H1 (cell line): ENCODE data around the gene SSPN. TPM values are rescaled to one million over a fixed set of nuclear protein-coding genes. Genes with fewer than 3 reads are reported as not detected.

Experiments
- CTCF ChIA-PET: fragments of 300-600 bp; sonication (Branson Sonifier 250); formaldehyde crosslinking; loops from one replicate; lab custom pipeline; 2021; ENCODE audit not compliant: partially characterized antibody; lab: Charles Lee
- POLR2A ChIA-PET: fragments of 300-600 bp; sonication (Branson Sonifier 250); formaldehyde crosslinking; loops from one replicate; lab custom pipeline; 2021; ENCODE audit warnings: inconsistent platforms; ENCODE audit not compliant: partially characterized antibody; lab: Charles Lee
- DNase-seq, 2 experiments: peaks; one replicate each; pipeline versions ENCODE4 v3.0.0 to v3.0.0-alpha.2; 2010 to 2022; ENCODE audit warnings: low spot score in 2 of 2, low read depth in 1 of 2, mixed read lengths in 1 of 2
- FAIRE-seq: peaks from 2 replicates; lab custom pipeline; 2011; peaks lifted over from hg19 to GRCh38; lab: Jason Lieb, UNC
- H2AFZ ChIP-seq: 2 replicates; pipeline ENCODE4 v1.8.1; 2012; ENCODE audit warnings: low read length, inconsistent platforms
- H2AK5ac ChIP-seq: 2 replicates; pipeline ENCODE4 v1.6.1; 2013; ENCODE audit warnings: low read depth, low read length
- H2BK120ac ChIP-seq: replicated peaks from 2 replicates; pipeline ENCODE3; 2013; ENCODE audit warnings: low read depth, low read length, inconsistent platforms
- H2BK12ac ChIP-seq: 2 replicates; pipeline ENCODE4 v1.6.1; 2013; ENCODE audit warnings: low read depth, low read length
- H2BK15ac ChIP-seq: 2 replicates; pipeline ENCODE4 v1.6.1; 2013; ENCODE audit warnings: low read length
- H2BK20ac ChIP-seq: 2 replicates; pipeline ENCODE4 v1.6.1; 2013; ENCODE audit warnings: low read length
- H2BK5ac ChIP-seq: 2 replicates; pipeline ENCODE4 v1.6.1; 2013; ENCODE audit warnings: low read depth, low read length
- H3K14ac ChIP-seq: 2 replicates; pipeline ENCODE4 v1.6.1; 2013; ENCODE audit warnings: inconsistent platforms; ENCODE audit not compliant: insufficient read length
- H3K18ac ChIP-seq: 2 replicates; pipeline ENCODE4 v1.6.1; 2013; ENCODE audit warnings: low read length; ENCODE audit errors: extremely low read depth
- H3K23ac ChIP-seq: 2 replicates; pipeline ENCODE4 v1.6.1; 2013; ENCODE audit warnings: inconsistent platforms; ENCODE audit not compliant: insufficient read length
- H3K23me2 ChIP-seq: 2 replicates; pipeline ENCODE4 v1.6.1; 2013; ENCODE audit warnings: low read depth, low read length
- H3K27ac ChIP-seq: 2 replicates; pipeline ENCODE4 v1.6.1; 2011; ENCODE audit warnings: low read depth, low read length, inconsistent platforms
- H3K27me3 ChIP-seq, 4 experiments: replicated peaks in 1 of 4; 1 replicate in 1 of 4; 2 replicates in 3 of 4; pipeline versions ENCODE4 v1.6.1 to v1.8.1; 2011 to 2013; ENCODE audit warnings: low read length in 3 of 4, mild to moderate bottlenecking in 3 of 4, inconsistent platforms in 2 of 4, mixed read lengths in 2 of 4, moderate library complexity in 1 of 4; ENCODE audit not compliant: control insufficient read depth in 3 of 4, insufficient read depth in 3 of 4; ENCODE audit errors: extremely low read depth in 1 of 4
- H3K36me3 ChIP-seq, 4 experiments: 2 replicates each; pipeline versions ENCODE4 v1.6.1 to v1.8.1; 2011 to 2013; ENCODE audit warnings: mild to moderate bottlenecking in 4 of 4, low read length in 3 of 4, moderate library complexity in 2 of 4, control low read depth in 1 of 4, inconsistent platforms in 1 of 4; ENCODE audit not compliant: insufficient read depth in 4 of 4, control insufficient read depth in 2 of 4
- H3K4ac ChIP-seq: replicated peaks from 2 replicates; pipeline ENCODE3; 2013; ENCODE audit warnings: low read length, low read depth, mixed read lengths, inconsistent platforms; ENCODE audit not compliant: insufficient read length
- H3K4me1 ChIP-seq, 4 experiments: replicated peaks in 1 of 4; 1 replicate in 1 of 4; 2 replicates in 3 of 4; pipeline versions ENCODE4 v1.6.1 to v1.8.1; 2011 to 2013; ENCODE audit warnings: low read length in 3 of 4, inconsistent platforms in 2 of 4, mixed read lengths in 1 of 4; ENCODE audit not compliant: insufficient read depth in 4 of 4, control insufficient read depth in 3 of 4
- H3K4me2 ChIP-seq, 2 experiments: 2 replicates each; pipeline versions ENCODE4 v1.6.1 to v1.8.1; 2011 to 2013; ENCODE audit warnings: low read depth in 2 of 2, low read length in 2 of 2, control low read depth in 1 of 2, inconsistent platforms in 1 of 2, mild to moderate bottlenecking in 1 of 2; ENCODE audit not compliant: insufficient read depth in 1 of 2
- H3K4me3 ChIP-seq, 4 experiments: fragments of 200-600, 300-600 bp in 1 of 4; sonication (generic), shearing (Covaris generic), sonication (Bioruptor Twin) in 1 of 4; 2 replicates each; pipeline versions ENCODE4 v1.5.1 to v1.8.1; 2011 to 2016; ENCODE audit warnings: low read length in 4 of 4, low read depth in 3 of 4, control low read depth in 2 of 4, inconsistent platforms in 2 of 4, mild to moderate bottlenecking in 2 of 4, mixed read lengths in 1 of 4, moderate library complexity in 1 of 4; ENCODE audit not compliant: insufficient read depth in 2 of 4; ENCODE audit errors: extremely low read depth in 1 of 4
- H3K56ac ChIP-seq: replicated peaks from 2 replicates; pipeline ENCODE3; 2013; ENCODE audit warnings: low read depth, mild to moderate bottlenecking, mixed read lengths, low read length, inconsistent platforms; ENCODE audit not compliant: insufficient read length
- H3K79me1 ChIP-seq: 2 replicates; pipeline ENCODE4 v1.6.1; 2013; ENCODE audit warnings: low read depth, low read length, control low read depth
- H3K79me2 ChIP-seq, 2 experiments: 2 replicates each; pipeline versions ENCODE4 v1.6.1 to v1.8.1; 2012 to 2013; ENCODE audit warnings: low read length in 2 of 2, mild to moderate bottlenecking in 2 of 2, inconsistent platforms in 1 of 2; ENCODE audit not compliant: insufficient read depth in 2 of 2, control insufficient read depth in 1 of 2
- H3K9ac ChIP-seq, 4 experiments: replicated peaks in 1 of 4; 1 replicate in 1 of 4; 2 replicates in 3 of 4; pipeline versions ENCODE4 v1.6.1 to v1.8.1; 2011 to 2013; ENCODE audit warnings: low read depth in 3 of 4, low read length in 3 of 4, control low read depth in 2 of 4, mild to moderate bottlenecking in 2 of 4, moderate library complexity in 2 of 4, inconsistent platforms in 1 of 4; ENCODE audit errors: extremely low read depth in 1 of 4
- H3K9me3 ChIP-seq, 2 experiments: 2 replicates each; pipeline versions ENCODE4 v1.6.1 to v1.8.1; 2012 to 2013; ENCODE audit warnings: mild to moderate bottlenecking in 2 of 2, moderate library complexity in 2 of 2, control low read depth in 1 of 2, inconsistent platforms in 1 of 2, low read depth in 1 of 2, low read length in 1 of 2, mixed read lengths in 1 of 2; ENCODE audit not compliant: insufficient read depth in 2 of 2
- H4K20me1 ChIP-seq, 2 experiments: replicated peaks in 1 of 2; 2 replicates each; pipeline versions ENCODE3 to v1.8.1; 2011 to 2013; ENCODE audit warnings: inconsistent platforms in 2 of 2, low read length in 2 of 2, mild to moderate bottlenecking in 1 of 2; ENCODE audit not compliant: insufficient read depth in 2 of 2, control insufficient read depth in 1 of 2
- H4K5ac ChIP-seq: 2 replicates; pipeline ENCODE4 v1.6.1; 2013; ENCODE audit warnings: low read length, low read depth, mixed read lengths, inconsistent platforms; ENCODE audit not compliant: insufficient read length
- H4K8ac ChIP-seq: 2 replicates; pipeline ENCODE4 v1.8.0; 2013; ENCODE audit warnings: mild to moderate bottlenecking, moderate library complexity, low read length, inconsistent platforms; ENCODE audit not compliant: insufficient read depth; ENCODE audit errors: extremely low read depth
- H4K91ac ChIP-seq: replicated peaks from 2 replicates; pipeline ENCODE3; 2013; ENCODE audit warnings: low read length, mixed read lengths, inconsistent platforms; ENCODE audit not compliant: insufficient read length
- BACH1 ChIP-seq: IDR thresholded peaks from 2 replicates; pipeline ENCODE4 v1.6.1; 2012; ENCODE audit warnings: low read length, improper control_type of control experiment
- CHD2 ChIP-seq: IDR thresholded peaks from 2 replicates; pipeline ENCODE4 v1.6.1; 2012; ENCODE audit warnings: low read length, improper control_type of control experiment
- GABPA ChIP-seq: IDR thresholded peaks from 2 replicates; pipeline ENCODE4 v1.6.1; 2011; ENCODE audit warnings: mild to moderate bottlenecking, low read length, moderate library complexity, borderline replicate concordance; ENCODE audit not compliant: insufficient read depth
- GTF2F1 ChIP-seq: IDR thresholded peaks from 2 replicates; pipeline ENCODE4 v1.6.1; 2012; ENCODE audit warnings: low read depth, low read length, improper control_type of control experiment, borderline replicate concordance
- KDM5A ChIP-seq: fragments of 200-600 bp; IDR thresholded peaks from 2 replicates; pipeline ENCODE4 v1.7.1; 2012; ENCODE audit warnings: mild to moderate bottlenecking, low read length, inconsistent platforms, mixed read lengths
- NRF1 ChIP-seq: IDR thresholded peaks from 2 replicates; pipeline ENCODE4 v1.6.1; 2011; ENCODE audit warnings: mild to moderate bottlenecking, low read depth, low read length, improper control_type of control experiment
- RFX5 ChIP-seq: IDR thresholded peaks from 2 replicates; pipeline ENCODE4 v1.6.1; 2011; ENCODE audit warnings: low read depth, low read length, improper control_type of control experiment, borderline replicate concordance
- SIN3A ChIP-seq, 2 experiments: IDR thresholded peaks in 1 of 2; conservative IDR thresholded peaks in 1 of 2; 2 replicates each; pipeline ENCODE4 v1.6.1; 2011 to 2012; ENCODE audit warnings: low read length in 2 of 2, improper control_type of control experiment in 1 of 2, low read depth in 1 of 2, mild to moderate bottlenecking in 1 of 2
- YY1 ChIP-seq: IDR thresholded peaks from 2 replicates; pipeline ENCODE4 v1.6.1; 2011; ENCODE audit warnings: low read depth, mild to moderate bottlenecking, low read length
- WGBS, 2 experiments: shearing (Covaris generic) in 1 of 2; methylation state at CpG; one replicate each; pipeline versions ENCODE4 v1.1.6 to v1.1.7; 2013 to 2015; ENCODE audit warnings: low lambda C conversion rate in 2 of 2, mixed read lengths in 2 of 2, inconsistent platforms in 1 of 2, low coverage in 1 of 2, missing lambda C conversion rate in 1 of 2; ENCODE audit not compliant: insufficient replicate concordance in 2 of 2, insufficient coverage in 1 of 2, insufficient read length in 1 of 2; ENCODE audit errors: extremely low coverage in 1 of 2, missing lambda C conversion rate in 1 of 2; 5-methylcytosine and 5-hydroxymethylcytosine counted together
- polyA plus RNA-seq, 7 experiments: library from polyadenylated mRNA; depleted of rRNA in 3 of 7; stranded (reverse) in 5 of 7; unstranded in 2 of 7; fragments of >200 nt in 5 of 7; fragments of 200-250 nt in 2 of 7; gene quantifications; 1 replicate in 5 of 7; 2 replicates in 1 of 7; 4 replicates in 1 of 7; pipeline versions ENCODE4 v1.2.1 to v1.2.3, GENCODE V29; 2011 to 2013; ENCODE audit warnings: missing spikeins in 2 of 7, mixed read lengths in 2 of 7
- total RNA-seq: library from RNA; stranded (reverse); fragmentation: NEBNext Ultra II Directional; extraction: Animal tissue kit (Norgen Biotek cat#: 25700); gene quantifications from 2 replicates; pipeline ENCODE4 v1.2.1, GENCODE V29; 2021
- TF ChIP-seq, protein P1 (sequence below), 3 experiments: IDR thresholded peaks; 1 replicate in 2 of 3; 2 replicates in 1 of 3; pipeline versions ENCODE4 v1.5.1 to v1.6.1; 2011; ENCODE audit warnings: low read length in 3 of 3, mild to moderate bottlenecking in 3 of 3, inconsistent platforms in 2 of 3, low read depth in 1 of 3, moderate library complexity in 1 of 3; ENCODE audit not compliant: insufficient read depth in 1 of 3; ENCODE audit errors: control extremely low read depth in 1 of 3
- TF ChIP-seq, protein P2 (sequence below): IDR thresholded peaks from 2 replicates; pipeline ENCODE4 v1.6.1; 2012; ENCODE audit warnings: inconsistent platforms

SSPN gene
- total and polyA plus RNA-seq, 2 of the 8 experiments (the other 6 are each of a cell fraction or from before 2014, with no cell fraction given) = 0.86 to 1.8 TPM

DNA sequence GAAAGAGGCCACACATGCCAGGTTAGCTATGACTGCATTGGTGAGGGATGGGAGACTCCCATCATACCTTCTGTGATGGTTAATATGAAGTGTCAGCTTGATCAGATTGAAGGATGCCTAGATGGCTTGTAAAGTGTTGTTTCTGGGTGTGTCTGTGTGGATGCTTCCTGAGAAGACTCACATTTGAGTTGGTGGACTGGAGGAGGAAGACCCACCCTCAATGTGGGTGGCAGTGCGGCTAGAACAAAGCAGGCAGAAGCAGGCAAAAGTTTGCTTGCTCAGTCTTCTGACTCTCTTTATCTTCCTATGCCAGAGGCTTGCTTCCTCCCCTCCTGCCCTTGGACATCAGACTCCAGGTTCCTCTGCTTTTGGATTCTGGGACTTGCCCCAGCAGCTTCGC, 88.2 kb downstream of the SSPN start:
- no peak overlapping the region for H2BK15ac ChIP-seq
- H3K4me3 ChIP-seq = no peak overlapping the region
- H3K36me3 ChIP-seq = no peaks in the 10 kb centered on the region
- no peak overlapping the region for H4K5ac ChIP-seq
- H4K20me1 ChIP-seq = no peaks in the 10 kb centered on the region
- no peak overlapping the region for H2BK12ac ChIP-seq
- no peak overlapping the region for H4K8ac ChIP-seq
- no peak overlapping the region for H2AFZ ChIP-seq
- H3K4me2 ChIP-seq = no peak overlapping the region
- no peak overlapping the region for H3K14ac ChIP-seq
- TF ChIP-seq SIN3A (conservative IDR thresholded peaks at IDR 0.05 in 1 of 2, IDR thresholded peaks at IDR 0.05 in 1 of 2; ENCODE audit: low read depth in 1 of 2, low read length in 2 of 2) = no peak
- no peak for TF ChIP-seq YY1
- TF ChIP-seq, protein P1, sequence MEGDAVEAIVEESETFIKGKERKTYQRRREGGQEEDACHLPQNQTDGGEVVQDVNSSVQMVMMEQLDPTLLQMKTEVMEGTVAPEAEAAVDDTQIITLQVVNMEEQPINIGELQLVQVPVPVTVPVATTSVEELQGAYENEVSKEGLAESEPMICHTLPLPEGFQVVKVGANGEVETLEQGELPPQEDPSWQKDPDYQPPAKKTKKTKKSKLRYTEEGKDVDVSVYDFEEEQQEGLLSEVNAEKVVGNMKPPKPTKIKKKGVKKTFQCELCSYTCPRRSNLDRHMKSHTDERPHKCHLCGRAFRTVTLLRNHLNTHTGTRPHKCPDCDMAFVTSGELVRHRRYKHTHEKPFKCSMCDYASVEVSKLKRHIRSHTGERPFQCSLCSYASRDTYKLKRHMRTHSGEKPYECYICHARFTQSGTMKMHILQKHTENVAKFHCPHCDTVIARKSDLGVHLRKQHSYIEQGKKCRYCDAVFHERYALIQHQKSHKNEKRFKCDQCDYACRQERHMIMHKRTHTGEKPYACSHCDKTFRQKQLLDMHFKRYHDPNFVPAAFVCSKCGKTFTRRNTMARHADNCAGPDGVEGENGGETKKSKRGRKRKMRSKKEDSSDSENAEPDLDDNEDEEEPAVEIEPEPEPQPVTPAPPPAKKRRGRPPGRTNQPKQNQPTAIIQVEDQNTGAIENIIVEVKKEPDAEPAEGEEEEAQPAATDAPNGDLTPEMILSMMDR (IDR thresholded peaks at IDR 0.05; ENCODE audit: control extremely low read depth in 1 of 3, insufficient read depth in 1 of 3, low read depth in 1 of 3, low read length in 3 of 3) = no peak
- TF ChIP-seq, protein P2, sequence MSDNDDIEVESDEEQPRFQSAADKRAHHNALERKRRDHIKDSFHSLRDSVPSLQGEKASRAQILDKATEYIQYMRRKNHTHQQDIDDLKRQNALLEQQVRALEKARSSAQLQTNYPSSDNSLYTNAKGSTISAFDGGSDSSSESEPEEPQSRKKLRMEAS = no peak
- no peak for TF ChIP-seq GTF2F1
- no peak for TF ChIP-seq GABPA
- TF ChIP-seq BACH1 = no peak
- TF ChIP-seq KDM5A = no peak
- TF ChIP-seq RFX5 = no peak
- no peak for TF ChIP-seq CHD2
- no peak for TF ChIP-seq NRF1
- H4K91ac ChIP-seq = no peak overlapping the region
- H2BK5ac ChIP-seq = no peak overlapping the region
- no peaks in the 10 kb centered on the region for H3K79me2 ChIP-seq
- no peak overlapping the region for H3K56ac ChIP-seq
- no peak overlapping the region for H3K4ac ChIP-seq
- H2BK120ac ChIP-seq = no peak overlapping the region
- no peak overlapping the region for H3K27ac ChIP-seq
- H3K23ac ChIP-seq = no peak overlapping the region
- WGBS, 2 experiments = 93% methylated on average over 2 of the region's 2 CpGs; no CpG with 5 or more reads in 1 of the 2 experiments
- no peaks in the 10 kb centered on the region for H3K9me3 ChIP-seq
- DNase-seq = no peak
- H3K4me1 ChIP-seq = no peaks in the 10 kb centered on the region
- H3K79me1 ChIP-seq = no peaks in the 10 kb centered on the region
- ChIA-PET POLR2A (no interaction called here), CTCF (no interaction called here)
- no peak overlapping the region for H3K18ac ChIP-seq
- H3K27me3 ChIP-seq = no peaks in the 10 kb centered on the region
- H3K23me2 ChIP-seq = no peaks in the 10 kb centered on the region
- no peak overlapping the region for H2BK20ac ChIP-seq
- H3K9ac ChIP-seq = no peak overlapping the region
- FAIRE-seq = no peak
- no peak overlapping the region for H2AK5ac ChIP-seq
